ENCODE data around the gene CHMP2A.

GRCh38 chr19:58543826-58544590 is 10.9 kb downstream of the CHMP2A start, which contains the start of gene TRIM28:
- TF ChIP-seq, protein P1, sequence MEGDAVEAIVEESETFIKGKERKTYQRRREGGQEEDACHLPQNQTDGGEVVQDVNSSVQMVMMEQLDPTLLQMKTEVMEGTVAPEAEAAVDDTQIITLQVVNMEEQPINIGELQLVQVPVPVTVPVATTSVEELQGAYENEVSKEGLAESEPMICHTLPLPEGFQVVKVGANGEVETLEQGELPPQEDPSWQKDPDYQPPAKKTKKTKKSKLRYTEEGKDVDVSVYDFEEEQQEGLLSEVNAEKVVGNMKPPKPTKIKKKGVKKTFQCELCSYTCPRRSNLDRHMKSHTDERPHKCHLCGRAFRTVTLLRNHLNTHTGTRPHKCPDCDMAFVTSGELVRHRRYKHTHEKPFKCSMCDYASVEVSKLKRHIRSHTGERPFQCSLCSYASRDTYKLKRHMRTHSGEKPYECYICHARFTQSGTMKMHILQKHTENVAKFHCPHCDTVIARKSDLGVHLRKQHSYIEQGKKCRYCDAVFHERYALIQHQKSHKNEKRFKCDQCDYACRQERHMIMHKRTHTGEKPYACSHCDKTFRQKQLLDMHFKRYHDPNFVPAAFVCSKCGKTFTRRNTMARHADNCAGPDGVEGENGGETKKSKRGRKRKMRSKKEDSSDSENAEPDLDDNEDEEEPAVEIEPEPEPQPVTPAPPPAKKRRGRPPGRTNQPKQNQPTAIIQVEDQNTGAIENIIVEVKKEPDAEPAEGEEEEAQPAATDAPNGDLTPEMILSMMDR (IDR thresholded peaks at IDR 0.05; ENCODE audit: low read depth, low read length, poor library complexity, severe bottlenecking): no peak
- TF ChIP-seq EZH2phosphoT487 (IDR thresholded peaks at IDR 0.05; ENCODE audit: borderline replicate concordance, low read length): no peak

All from DOHH2 (cell line).